Smooth muscle cell (in vitro differentiated cells): Measurements from ENCODE around the gene SELPLG. TPM values are rescaled to one million over a fixed set of nuclear protein-coding genes. Genes with fewer than 3 reads are reported as not detected.

ENCODE experiments used
- DNase-seq: peaks from one replicate; lab custom pipeline; 2025; ENCODE audit not compliant: unreplicated experiment; lab: John Stamatoyannopoulos, UW
- H2AFZ ChIP-seq: fragments of 200-600 bp; sonication (generic); 2 replicates; pipeline ENCODE4 v1.6.0; 2016; ENCODE audit warnings: antibody characterized with exemption, low read depth, mild to moderate bottlenecking
- H3F3A ChIP-seq: fragments of 200-600 bp; sonication (generic); 2 replicates; pipeline ENCODE4 v1.6.0; 2017; ENCODE audit warnings: antibody characterized with exemption, low read depth
- H3K27ac ChIP-seq: fragments of 200-600 bp; sonication (generic); 2 replicates; pipeline ENCODE4 v1.5.1; 2016; ENCODE audit warnings: low read depth, mild to moderate bottlenecking
- H3K27me3 ChIP-seq: fragments of 200-600 bp; sonication (generic); 2 replicates; pipeline ENCODE4 v1.6.1; 2016; ENCODE audit warnings: low read depth, mild to moderate bottlenecking
- H3K36me3 ChIP-seq: fragments of 200-600 bp; sonication (generic); 2 replicates; pipeline ENCODE4 v1.5.1; 2016; ENCODE audit warnings: low read depth
- H3K4me1 ChIP-seq: fragments of 200-600 bp; sonication (generic); 2 replicates; pipeline ENCODE4 v1.5.1; 2016; ENCODE audit warnings: low read depth
- H3K4me2 ChIP-seq: fragments of 200-600 bp; sonication (generic); 2 replicates; pipeline ENCODE4 v1.6.0; 2016; ENCODE audit warnings: mild to moderate bottlenecking
- H3K4me3 ChIP-seq: fragments of 200-600 bp; sonication (generic); 2 replicates; pipeline ENCODE4 v1.5.1; 2016; ENCODE audit warnings: mild to moderate bottlenecking
- H3K79me2 ChIP-seq: fragments of 200-600 bp; sonication (generic); 2 replicates; pipeline ENCODE4 v1.6.0; 2016; ENCODE audit warnings: low read depth, mild to moderate bottlenecking
- H3K9ac ChIP-seq: fragments of 200-600 bp; sonication (generic); 2 replicates; pipeline ENCODE4 v1.6.0; 2016; ENCODE audit warnings: low read depth
- H3K9me3 ChIP-seq: fragments of 200-600 bp; sonication (generic); replicated peaks from 2 replicates; pipeline ENCODE4 v1.5.1; 2016; ENCODE audit warnings: low read depth
- H4K20me1 ChIP-seq: fragments of 200-600 bp; sonication (generic); 2 replicates; pipeline ENCODE4 v1.6.0; 2016; ENCODE audit warnings: low read depth
- CTCF ChIP-seq: fragments of 200-600 bp; sonication (generic); IDR thresholded peaks from 2 replicates; pipeline ENCODE4 v1.5.1; 2017; ENCODE audit warnings: borderline replicate concordance, mild to moderate bottlenecking, antibody characterized with exemption; ENCODE audit not compliant: insufficient read depth, poor library complexity, severe bottlenecking
- WGBS: methylation state at CpG from one replicate; pipeline ENCODE4 v1.1.7; 2016; ENCODE audit warnings: low lambda C conversion rate; 5-methylcytosine and 5-hydroxymethylcytosine counted together
- microRNA-seq: library from miRNA; unstranded; fragments of <30 nt; microRNA quantifications from one replicate; pipeline ENCODE4, GENCODE V29; 2016; ENCODE audit warnings: borderline number of aligned reads
- polyA plus RNA-seq: library from polyadenylated mRNA; unstranded; fragments of >200 nt; fragmentation: Nextera tagmentation; extraction: Ambion mirVana; gene quantifications from 2 replicates; pipeline ENCODE4 v1.2.1, GENCODE V29; 2016
- small RNA-seq: library from RNA; depleted of rRNA; stranded (forward); fragments of <200 nt; gene quantifications from one replicate; pipeline ENCODE3, GENCODE V24; 2014
- total RNA-seq: library from RNA; depleted of rRNA; stranded (reverse); fragments of >200 nt; gene quantifications from 2 replicates; pipeline ENCODE4 v1.2.3, GENCODE V29; 2014

The SELPLG gene
- total and polyA plus RNA-seq, 2 experiments from 2014 or later = 0.09 to 2.0 TPM

GRCh38 chr12:108573317-108573716, 60.4 kb downstream of the SELPLG start:
- H3K79me2 ChIP-seq = no peaks in the 10 kb centered on the region
- H2AFZ ChIP-seq = no peak overlapping the region
- peaks cover 4% of the 10 kb centered on the region for H3K36me3 ChIP-seq
- no peak overlapping the region for H3K27ac ChIP-seq
- H3K27me3 ChIP-seq = no peaks in the 10 kb centered on the region
- H3K4me1 ChIP-seq = no peaks in the 10 kb centered on the region
- no peak for TF ChIP-seq CTCF
- H4K20me1 ChIP-seq = no peaks in the 10 kb centered on the region
- no peak for DNase-seq
- 62% methylated on average over 2 of the region's 2 CpGs for WGBS
- H3K4me3 ChIP-seq = no peak overlapping the region
- no peaks in the 10 kb centered on the region for H3K9me3 ChIP-seq
- H3K4me2 ChIP-seq = no peak overlapping the region
- H3F3A ChIP-seq = peaks cover 14% of the 10 kb centered on the region
- no peak overlapping the region for H3K9ac ChIP-seq

- no peaks in the 10 kb centered on the region for H4K20me1 ChIP-seq
- no peak overlapping the region for H3K4me2 ChIP-seq
- H3K27ac ChIP-seq = no peak overlapping the region
- 78% methylated on average over 8 of the region's 8 CpGs for WGBS
- H3K4me1 ChIP-seq = no peaks in the 10 kb centered on the region
- H3K4me3 ChIP-seq = no peak overlapping the region
- no peaks in the 10 kb centered on the region for H3K79me2 ChIP-seq
- H3K27me3 ChIP-seq = no peaks in the 10 kb centered on the region
- no peaks in the 10 kb centered on the region for H3K9me3 ChIP-seq
- peaks cover 19% of the 10 kb centered on the region for H3F3A ChIP-seq
- no peak overlapping the region for H2AFZ ChIP-seq
- TF ChIP-seq CTCF = no peak
- H3K9ac ChIP-seq = no peak overlapping the region
- peaks cover 11% of the 10 kb centered on the region for H3K36me3 ChIP-seq
- no peak for DNase-seq
Observed at GRCh38 chr12:108572166-108572790, 61.4 kb downstream of the SELPLG start.

Small RNA genes lying within 50 kb of the gene (microRNA-seq; reads per million reads assigned to microRNA genes)
- not detected for gene MIR4496

Small RNA genes lying within 50 kb of the gene (small RNA-seq; reads per million reads assigned to genes)
- gene RNU7-169P = 0.13 reads per million

Other genes with a start within 250 kb of the SELPLG start
- 6.8 and 7.3 TPM in 2 replicates for gene FICD, start 118.6 kb downstream of the SELPLG start, total RNA-seq
- gene FICD, start 118.6 kb downstream of the SELPLG start, polyA plus RNA-seq = 5.1 and 7.5 TPM in 2 replicates
- gene SART3, start 72.7 kb downstream of the SELPLG start, total RNA-seq = 64.3 and 94.5 TPM in 2 replicates
- gene SART3, start 72.7 kb downstream of the SELPLG start, polyA plus RNA-seq = 22.7 and 27.2 TPM in 2 replicates
- gene ISCU, start 71.3 kb downstream of the SELPLG start, total RNA-seq = 134 and 138 TPM in 2 replicates
- gene ISCU, start 71.3 kb downstream of the SELPLG start, polyA plus RNA-seq = 140 and 154 TPM in 2 replicates
- 40.9 and 41.9 TPM in 2 replicates for gene TMEM119, start 35.8 kb downstream of the SELPLG start, total RNA-seq
- gene TMEM119, start 35.8 kb downstream of the SELPLG start, polyA plus RNA-seq = 67.2 and 103 TPM in 2 replicates
- 136 and 145 TPM in 2 replicates for gene CORO1C, start 97.6 kb upstream of the SELPLG start, total RNA-seq
- 96.7 and 107 TPM in 2 replicates for gene CORO1C, start 97.6 kb upstream of the SELPLG start, polyA plus RNA-seq
- gene SSH1, start 223.7 kb upstream of the SELPLG start, total RNA-seq = 15.2 and 17.2 TPM in 2 replicates
- gene SSH1, start 223.7 kb upstream of the SELPLG start, polyA plus RNA-seq = 22.0 and 24.7 TPM in 2 replicates
- gene DAO, start 246.2 kb upstream of the SELPLG start, total RNA-seq = not detected in 2 replicates
- gene DAO, start 246.2 kb upstream of the SELPLG start, polyA plus RNA-seq = not detected in 2 replicates